GM21447 (cell line): Measurements from ENCODE around the gene CCDC17.

Experiments
- ATAC-seq: cut with Tn5 transposase; IDR thresholded peaks from one replicate; pipeline ENCODE4 v1.9.1; 2021; ENCODE audit not compliant: unreplicated experiment

Gene CCDC17

GRCh38 chr1:45623972-45624371 lies at the start of gene CCDC17:
CCDC17 (minus strand) TSS chr1:45624054; CDS start chr1:45623909, 145 bp downstream.
- no peak for ATAC-seq

GRCh38 chr1:45669859-45670655 lies 46.2 kb upstream of the CCDC17 start:
- ATAC-seq: no peak

- ATAC-seq: no peak
Measured at GRCh38 chr1:45669379-45669778, 45.5 kb upstream of the CCDC17 start.

GRCh38 chr1:45668526-45668925 lies 44.7 kb upstream of the CCDC17 start:
- ATAC-seq: no peak

- no peak for ATAC-seq
Measured at GRCh38 chr1:45667321-45668111, 43.7 kb upstream of the CCDC17 start.

GRCh38 chr1:45666836-45667235 lies 43.0 kb upstream of the CCDC17 start:
- no peak for ATAC-seq

- no peak for ATAC-seq
Measured at GRCh38 chr1:45660336-45660735, 36.5 kb upstream of the CCDC17 start.

- ATAC-seq: no peak
Measured at GRCh38 chr1:45659222-45659621, 35.4 kb upstream of the CCDC17 start.

GRCh38 chr1:45658171-45658570 lies 34.3 kb upstream of the CCDC17 start:
- ATAC-seq: no peak

GRCh38 chr1:45656573-45657226 lies 32.8 kb upstream of the CCDC17 start:
- ATAC-seq: no peak

GRCh38 chr1:45654540-45655280 lies 30.9 kb upstream of the CCDC17 start:
- ATAC-seq: no peak

- ATAC-seq: no peak
Measured at GRCh38 chr1:45647248-45648021, 23.6 kb upstream of the CCDC17 start.

- ATAC-seq: no peak
Measured at GRCh38 chr1:45644661-45645060, 20.8 kb upstream of the CCDC17 start.

- no peak for ATAC-seq
Measured at GRCh38 chr1:45643978-45644377, 20.1 kb upstream of the CCDC17 start.

GRCh38 chr1:45643321-45643720 lies 19.5 kb upstream of the CCDC17 start:
- ATAC-seq: no peak

- ATAC-seq: no peak
Measured at GRCh38 chr1:45640293-45640692, 16.4 kb upstream of the CCDC17 start.

- ATAC-seq: no peak
Measured at GRCh38 chr1:45635211-45635610, 11.4 kb upstream of the CCDC17 start.

GRCh38 chr1:45630429-45630828 lies 6.6 kb upstream of the CCDC17 start:
- ATAC-seq: no peak

GRCh38 chr1:45629035-45629434 lies 5.2 kb upstream of the CCDC17 start:
- ATAC-seq: no peak
